Ammon's horn (tissue), 1 donor: ENCODE measurements around the gene PDE4B.
"Not testable (repeated sequence)": the region's sequence is repeated elsewhere in the genome, so short reads cannot be mapped to it uniquely, and the experiment has no call there.

Experiments
- DNase-seq: peaks from one replicate; pipeline ENCODE4 v3.0.0-alpha.2; 2016; ENCODE audit warnings: low spot score

Gene PDE4B

DNA sequence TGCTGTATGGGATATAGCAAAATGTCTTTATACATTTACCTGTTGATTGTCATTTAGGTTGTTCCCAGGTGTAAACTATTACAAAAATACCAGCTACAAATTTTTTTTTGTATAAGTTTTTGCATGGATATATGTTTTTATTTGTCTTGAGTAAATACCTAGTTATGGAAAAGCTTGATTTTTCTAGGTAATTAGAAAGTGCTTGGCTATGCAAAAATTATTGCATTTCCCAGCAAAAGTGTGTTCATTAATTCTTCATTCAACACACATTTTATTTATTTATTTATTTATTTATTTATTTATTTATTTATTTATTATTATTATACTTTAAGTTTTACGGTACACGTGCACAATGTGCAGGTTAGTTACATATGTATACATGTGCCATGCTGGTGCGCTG lies 22.1 kb downstream of the PDE4B start:
- DNase-seq: no peak

- DNase-seq: no peak
Measured at GRCh38 chr1:65817891-65818290, 25.2 kb downstream of the PDE4B start.

DNA sequence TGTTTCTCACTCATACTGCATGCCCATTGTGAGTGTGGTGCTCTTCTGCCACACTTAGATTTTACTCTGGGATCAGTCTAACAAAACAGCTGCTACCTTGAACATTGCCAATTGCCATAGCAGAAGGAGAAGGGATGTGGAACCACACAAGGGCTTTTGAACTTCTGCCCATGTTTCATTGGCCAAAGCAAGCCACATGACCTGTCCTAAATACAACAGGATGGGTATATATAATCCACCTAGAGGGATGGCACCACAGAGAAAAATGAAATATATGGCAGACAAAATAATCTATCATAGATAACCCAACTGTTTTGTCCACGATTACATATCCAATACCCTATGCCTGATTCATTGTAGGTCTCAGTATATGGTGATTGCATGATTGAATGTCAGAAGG lies 26.3 kb downstream of the PDE4B start:
- DNase-seq: no peak

DNA sequence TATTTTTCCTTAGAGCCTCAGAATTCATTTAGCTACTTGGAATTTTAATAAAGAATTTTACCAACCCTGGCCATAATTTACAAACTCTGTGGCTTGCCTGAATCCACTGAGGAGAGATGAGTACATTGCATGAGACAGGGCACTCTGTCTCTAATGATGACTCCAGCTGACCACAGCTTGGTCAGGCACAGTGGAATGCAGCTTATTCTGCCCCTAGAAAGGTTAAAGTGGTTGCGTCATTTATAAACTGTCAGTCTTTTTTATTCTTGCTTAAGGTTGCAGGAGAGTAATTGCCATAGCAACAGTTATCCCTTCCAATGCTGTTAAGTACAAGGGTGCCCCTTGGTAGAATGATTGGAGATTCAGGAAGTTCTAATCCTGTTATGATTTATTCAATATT lies 28.3 kb downstream of the PDE4B start:
- no peak for DNase-seq

GRCh38 chr1:65821386-65821785 lies 28.7 kb downstream of the PDE4B start:
- no peak for DNase-seq

- no peak for DNase-seq
Measured at GRCh38 chr1:65824103-65824502, 31.4 kb downstream of the PDE4B start.

DNA sequence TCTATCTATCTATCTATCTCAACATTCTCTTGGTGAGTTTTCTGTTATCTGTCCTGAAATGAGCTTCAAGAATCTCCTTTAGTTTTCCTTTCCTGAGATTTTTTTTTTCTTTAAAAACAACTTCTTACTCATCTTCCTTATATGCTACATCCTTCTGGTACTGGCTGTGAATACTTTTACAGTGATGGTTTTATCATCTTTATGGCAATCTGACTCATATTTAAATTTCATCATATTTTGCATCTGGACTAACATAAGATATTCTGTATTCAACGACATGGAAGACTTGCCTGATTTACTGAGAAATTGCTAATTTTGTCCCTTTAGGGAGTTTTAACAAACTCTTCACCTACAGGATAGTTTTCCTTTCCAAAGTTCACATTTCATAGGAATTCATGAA lies 33.0 kb downstream of the PDE4B start:
- DNase-seq: no peak

- no peak for DNase-seq
Measured at GRCh38 chr1:65826782-65827181, 34.1 kb downstream of the PDE4B start.

GRCh38 chr1:65827346-65827745 lies 34.7 kb downstream of the PDE4B start:
- DNase-seq: no peak

DNA sequence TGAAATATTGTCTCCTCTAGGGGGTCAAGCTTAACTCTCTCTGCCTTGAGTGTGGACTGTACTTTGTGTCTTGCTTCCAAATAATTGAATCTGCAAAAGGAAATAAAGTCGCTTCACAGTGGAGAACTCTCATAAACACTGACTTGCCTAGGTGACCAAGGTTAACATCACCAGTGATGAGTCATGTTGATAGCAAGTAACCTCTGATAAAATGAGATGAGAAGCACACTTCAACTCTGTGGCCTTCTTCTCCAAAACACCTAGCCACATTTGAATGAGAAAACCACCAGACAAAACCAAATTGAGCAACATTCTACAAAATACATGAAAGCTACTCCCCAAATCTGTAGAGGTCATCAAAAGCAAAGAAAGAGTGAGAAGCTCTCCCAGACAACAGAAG lies 37.6 kb downstream of the PDE4B start:
- DNase-seq: no peak

- no peak for DNase-seq
Measured at GRCh38 chr1:65832296-65832695, 39.6 kb downstream of the PDE4B start.

DNA sequence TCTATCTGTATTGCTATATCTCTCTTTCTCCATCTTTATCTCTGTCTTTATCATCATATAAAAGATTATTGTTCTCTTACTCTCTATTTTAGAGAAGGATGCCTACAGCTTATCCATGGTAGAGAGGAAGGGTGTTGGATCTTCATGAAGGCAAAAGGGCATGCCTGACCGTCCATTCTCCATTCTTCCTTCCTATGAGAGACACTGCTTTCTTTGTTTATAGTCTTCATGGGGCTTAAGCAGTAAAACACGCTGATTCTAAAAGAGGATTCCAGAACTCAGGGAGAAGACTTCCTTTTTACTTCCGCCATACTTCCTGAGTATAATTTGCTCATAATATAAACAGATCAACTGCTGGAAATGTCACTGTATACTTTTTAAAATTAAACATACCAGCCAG lies 44.0 kb downstream of the PDE4B start:
- no peak for DNase-seq

DNA sequence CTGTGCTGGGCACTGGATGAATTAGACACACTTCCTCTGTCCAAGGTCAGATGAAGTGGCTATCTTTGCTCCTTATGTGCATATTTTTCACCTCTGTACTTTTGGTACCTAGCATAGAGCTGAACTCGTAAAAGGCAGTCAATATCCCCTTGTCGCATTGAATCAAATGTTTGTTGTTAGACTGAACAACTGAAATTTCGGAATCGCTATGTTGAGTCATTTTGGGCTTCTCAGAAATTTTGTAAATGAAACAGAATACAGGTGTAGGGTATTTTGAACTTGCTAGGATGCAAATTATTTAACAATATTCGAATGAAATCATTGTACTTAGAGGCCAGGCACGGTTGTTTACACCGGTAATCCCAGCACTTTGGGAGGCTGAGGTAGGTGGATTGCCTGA lies 48.0 kb downstream of the PDE4B start:
- no peak for DNase-seq

DNA sequence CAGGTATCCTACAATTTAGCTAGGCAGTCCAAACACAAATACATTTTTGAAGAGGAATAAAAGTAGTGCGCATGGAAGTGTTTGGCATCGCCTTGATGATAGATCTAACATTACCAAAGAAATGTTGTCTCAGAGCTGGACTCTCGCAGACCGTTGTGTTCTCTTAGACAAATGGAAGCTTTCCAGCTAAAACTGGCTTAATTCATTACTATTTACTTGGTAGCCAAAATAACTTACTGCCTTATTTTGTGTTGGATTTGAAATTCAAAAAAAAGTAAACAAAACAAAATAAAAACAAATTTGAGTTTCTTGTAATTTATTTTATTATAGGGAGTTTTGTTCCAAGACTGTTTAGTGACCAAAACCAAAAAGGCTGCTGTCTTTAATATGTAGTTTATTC lies 51.6 kb downstream of the PDE4B start:
- DNase-seq: no peak

GRCh38 chr1:65844821-65845534 lies 52.3 kb downstream of the PDE4B start:
- peak; percentile 22 for DNase-seq

- DNase-seq: no peak
Measured at GRCh38 chr1:65845535-65846060, 52.9 kb downstream of the PDE4B start.

DNA sequence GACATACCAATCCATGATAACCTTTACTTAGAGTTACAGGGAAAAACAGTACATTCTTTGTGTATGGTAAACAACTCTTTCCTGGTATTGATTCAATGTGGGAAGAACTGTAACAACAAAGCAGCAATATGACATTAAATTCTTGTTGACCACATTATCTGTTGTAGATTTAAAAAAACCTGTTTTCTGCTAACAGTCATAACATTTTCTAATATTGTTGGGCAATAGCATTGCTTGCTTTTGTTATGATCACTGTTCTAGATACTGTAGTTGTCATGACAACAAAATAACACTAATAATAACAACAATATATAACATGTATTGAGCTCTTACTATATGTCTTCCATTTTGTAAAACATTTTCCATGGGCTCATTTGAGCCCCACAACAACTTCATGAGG lies 54.2 kb downstream of the PDE4B start:
- no peak for DNase-seq

GRCh38 chr1:65850281-65850680 lies 57.6 kb downstream of the PDE4B start:
- no peak for DNase-seq

- not testable (repeated sequence) for DNase-seq
Measured at GRCh38 chr1:65856591-65856990, 63.9 kb downstream of the PDE4B start.

- no peak for DNase-seq
Measured at GRCh38 chr1:65866439-65866838, 73.7 kb downstream of the PDE4B start.

DNA sequence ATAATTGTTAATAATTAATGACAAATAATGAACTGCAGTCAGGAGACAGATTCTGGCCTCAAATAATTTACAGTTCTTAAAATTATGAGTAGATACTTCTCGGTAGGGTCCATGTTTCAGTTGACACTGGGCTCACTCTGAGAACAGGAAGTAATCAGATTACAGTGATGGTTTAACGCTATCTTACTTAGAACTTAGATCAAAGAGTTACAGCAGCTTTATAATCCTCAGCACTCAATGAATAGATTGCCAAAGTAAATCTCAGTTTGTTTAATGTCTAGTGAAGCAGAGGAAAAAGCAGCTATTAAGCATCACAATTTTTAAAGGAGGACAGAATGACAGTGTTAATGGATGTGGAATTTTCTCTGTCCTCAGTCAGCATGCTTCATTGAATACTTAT lies 79.6 kb downstream of the PDE4B start:
- DNase-seq: no peak

DNA sequence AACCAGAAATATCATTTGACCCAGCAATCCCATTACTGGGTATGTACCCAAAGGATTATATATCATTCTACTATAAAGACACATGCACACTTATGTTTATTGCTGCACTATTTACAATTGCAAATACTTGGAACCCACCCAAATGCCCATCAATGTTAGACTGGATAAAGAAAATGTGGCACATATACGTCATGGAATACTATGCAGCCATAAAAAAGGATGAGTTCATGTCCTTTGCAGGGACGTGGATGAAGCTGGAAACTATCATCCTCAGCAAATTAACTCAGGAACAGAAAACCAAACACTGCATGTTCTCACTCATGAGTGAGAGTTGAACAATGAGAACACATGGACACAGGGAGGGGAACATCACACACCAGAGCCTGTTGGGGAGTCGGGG lies 85.6 kb downstream of the PDE4B start:
- not testable (repeated sequence) for DNase-seq

- no peak for DNase-seq
Measured at GRCh38 chr1:65880611-65881010, 87.9 kb downstream of the PDE4B start.

- DNase-seq: no peak
Measured at GRCh38 chr1:65881067-65881594, 88.4 kb downstream of the PDE4B start.
